ENCODE results near the gene RAP1A. TPM values are rescaled to one million over a fixed set of nuclear protein-coding genes. Genes with fewer than 3 reads are reported as not detected.

RAP1A gene
- total RNA-seq, 3 donors from 2014 or later, result 45.9 to 72.8 (median 54.9) TPM

- Histone ChIP-seq H3K4me1 (peaks cover 0 to 6% of the 10 kb centered on the region in 2 donors), H3K4me3 (no peak overlapping the region), H3K9me3 (no peaks in the 10 kb centered on the region), H3K36me3 (no peaks in the 10 kb centered on the region), H3K27ac (peak overlapping the region in 1 of 2 donors; percentile 52), H3K27me3 (no peaks in the 10 kb centered on the region)
- no peak for DNase-seq (ENCODE audit: low spot score in 2 of 2)
- intact Hi-C loops (cut with DNase I; ENCODE audit: low total_unique reads), result no loop called here
- TF ChIP-seq CTCF (IDR thresholded peaks at IDR 0.05), result no peak
- no peak for TF ChIP-seq POLR2AphosphoS5 (IDR thresholded peaks at IDR 0.05)
- TF ChIP-seq POLR2A (IDR thresholded peaks at IDR 0.05), result no peak
These were observed 40.9 kb downstream of the RAP1A start for GRCh38 chr1:111660204-111661150.

DNA sequence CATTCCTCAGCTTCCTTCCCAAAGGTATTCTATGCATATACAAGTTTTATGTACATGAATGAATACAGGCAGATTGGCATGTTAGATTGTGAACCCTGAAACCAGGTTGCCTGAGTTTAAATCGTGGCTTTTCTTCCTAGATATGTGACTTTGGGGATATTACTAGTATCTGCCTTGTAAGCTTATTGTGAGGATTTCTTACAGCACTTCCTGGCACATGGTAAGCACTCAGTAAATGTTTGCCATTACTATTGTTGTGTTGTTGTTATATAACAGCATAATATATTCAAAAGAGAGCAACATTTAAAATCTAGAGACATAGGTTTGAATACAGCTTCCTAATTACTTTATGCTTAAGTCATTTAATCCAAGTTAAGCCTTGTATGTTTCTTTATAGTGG, 45.1 kb downstream of the RAP1A start:
- TF ChIP-seq POLR2AphosphoS5 (IDR thresholded peaks at IDR 0.05), result no peak
- no peak for TF ChIP-seq CTCF (IDR thresholded peaks at IDR 0.05)
- no peak for TF ChIP-seq POLR2A (IDR thresholded peaks at IDR 0.05)

DNA sequence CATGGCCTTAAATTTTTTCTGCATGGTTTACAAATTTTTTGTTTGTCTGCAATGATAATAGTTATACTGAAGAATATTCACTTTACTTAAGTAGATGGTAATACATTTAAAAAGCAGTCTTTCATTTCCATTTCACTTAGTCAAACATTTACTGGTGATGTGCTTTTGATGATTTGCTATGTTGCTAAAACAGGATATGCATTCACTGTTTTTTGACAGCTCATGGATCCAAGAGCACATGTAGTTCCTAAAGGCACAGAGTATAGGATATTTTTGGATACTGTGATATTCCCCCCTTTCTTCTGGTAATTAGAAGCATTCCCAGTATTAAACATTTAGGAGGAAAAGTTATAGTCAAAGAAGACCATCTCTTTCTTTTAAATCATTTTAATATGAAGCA, 45.9 kb downstream of the RAP1A start:
- Histone ChIP-seq H3K27me3 (no peaks in the 10 kb centered on the region), H3K9me3 (no peaks in the 10 kb centered on the region), H3K4me1 (peaks cover 0 to 4% of the 10 kb centered on the region in 2 donors), H3K27ac (no peak overlapping the region), H3K4me3 (no peak overlapping the region), H3K36me3 (no peaks in the 10 kb centered on the region)
- no peak for DNase-seq (ENCODE audit: low spot score in 2 of 2)
- TF ChIP-seq CTCF (IDR thresholded peaks at IDR 0.05) (no peak), POLR2A (IDR thresholded peaks at IDR 0.05) (no peak), POLR2AphosphoS5 (IDR thresholded peaks at IDR 0.05) (no peak)
- intact Hi-C loops (cut with DNase I; ENCODE audit: low total_unique reads), result no loop called here

More for the DNA sequence above, 45.1 kb downstream of the RAP1A start:
- Histone ChIP-seq H3K4me3 (no peak overlapping the region), H3K27ac (no peak overlapping the region), H3K27me3 (no peaks in the 10 kb centered on the region), H3K4me1 (peaks cover 0 to 6% of the 10 kb centered on the region in 2 donors), H3K9me3 (no peaks in the 10 kb centered on the region), H3K36me3 (no peaks in the 10 kb centered on the region)
- intact Hi-C loops (cut with DNase I; ENCODE audit: low total_unique reads), result no loop called here
- DNase-seq (ENCODE audit: low spot score in 2 of 2), result no peak

- no peaks in the 10 kb centered on the region for H3K27me3 ChIP-seq
- no peak for DNase-seq (ENCODE audit: low spot score in 2 of 2)
- H3K27ac ChIP-seq, result no peak overlapping the region
- no peak for TF ChIP-seq POLR2AphosphoS5 (IDR thresholded peaks at IDR 0.05)
- TF ChIP-seq POLR2A (IDR thresholded peaks at IDR 0.05), result no peak
- no peak for TF ChIP-seq CTCF (IDR thresholded peaks at IDR 0.05)
- no peak overlapping the region for H3K4me3 ChIP-seq
- intact Hi-C loops (cut with DNase I; ENCODE audit: low total_unique reads), result no loop called here
- H3K4me1 ChIP-seq, result no peaks in the 10 kb centered on the region
- H3K9me3 ChIP-seq, result no peaks in the 10 kb centered on the region
- H3K36me3 ChIP-seq, result no peaks in the 10 kb centered on the region
These were observed 47.2 kb downstream of the RAP1A start for GRCh38 chr1:111666828-111667227.

DNA sequence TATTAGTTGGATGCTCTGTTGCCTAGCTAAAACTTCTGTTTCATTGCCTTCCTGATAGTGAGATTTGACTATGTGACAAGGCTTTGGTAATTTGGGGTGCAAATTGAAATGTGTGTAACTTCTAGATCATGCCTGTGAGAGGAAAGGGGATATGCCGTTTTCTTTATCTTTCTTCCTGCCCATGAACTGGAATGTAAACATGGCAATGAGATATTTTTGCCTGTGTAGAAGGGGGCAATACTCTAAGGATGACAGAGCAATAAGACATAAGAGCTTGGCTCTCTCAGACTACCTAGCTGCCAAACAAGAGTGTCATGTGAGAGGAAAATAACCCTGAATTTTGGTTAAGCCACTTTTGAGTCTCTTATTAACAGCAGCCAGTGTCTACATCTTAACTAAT, 49.7 kb downstream of the RAP1A start:
- H3K27me3 ChIP-seq, result no peaks in the 10 kb centered on the region
- intact Hi-C loops (cut with DNase I; ENCODE audit: low total_unique reads), result no loop called here
- H3K36me3 ChIP-seq, result no peaks in the 10 kb centered on the region
- TF ChIP-seq CTCF (IDR thresholded peaks at IDR 0.05), result no peak
- TF ChIP-seq POLR2A (IDR thresholded peaks at IDR 0.05), result no peak
- TF ChIP-seq POLR2AphosphoS5 (IDR thresholded peaks at IDR 0.05), result no peak
- no peak overlapping the region for H3K27ac ChIP-seq
- DNase-seq (ENCODE audit: low spot score in 2 of 2), result no peak
- H3K9me3 ChIP-seq, result no peaks in the 10 kb centered on the region
- H3K4me1 ChIP-seq, result no peaks in the 10 kb centered on the region
- H3K4me3 ChIP-seq, result no peak overlapping the region
